KOPT-K1 (cell line): ENCODE results near the gene RABGAP1L.
"Not testable (repeated sequence)": the region's sequence is repeated elsewhere in the genome, so short reads cannot be mapped to it uniquely, and the experiment has no call there.

Experiments used
- H3K27ac ChIP-seq: fragments of 200-600 bp; sonication (generic); 2 replicates; pipeline ENCODE4 v1.5.1; 2016; ENCODE audit warnings: antibody characterized with exemption, mild to moderate bottlenecking, low read depth, low read length; ENCODE audit not compliant: poor library complexity, severe bottlenecking
- H3K36me3 ChIP-seq: fragments of 200-600 bp; sonication (generic); 2 replicates; pipeline ENCODE4 v1.5.1; 2017; ENCODE audit warnings: antibody characterized with exemption, mild to moderate bottlenecking, low read length, moderate library complexity; ENCODE audit not compliant: insufficient read depth
- H3K9me3 ChIP-seq: fragments of 200-600 bp; sonication (generic); 2 replicates; pipeline ENCODE4 v1.5.1; 2017; ENCODE audit warnings: antibody characterized with exemption, low read length, mild to moderate bottlenecking; ENCODE audit not compliant: insufficient read depth, poor library complexity, severe bottlenecking

The RABGAP1L gene

GRCh38 chr1:174230399-174230798, 71.1 kb downstream of the RABGAP1L start:
- Histone ChIP-seq H3K9me3 (no peaks in the 10 kb centered on the region), H3K36me3 (peaks cover 10% of the 10 kb centered on the region; the same call in 1 of the 2 replicates), H3K27ac (no peak overlapping the region)

- Histone ChIP-seq H3K9me3 (no peaks in the 10 kb centered on the region), H3K36me3 (peaks cover 10% of the 10 kb centered on the region; the same call in 1 of the 2 replicates), H3K27ac (no peak overlapping the region)
Measured at GRCh38 chr1:174232761-174233160, 73.4 kb downstream of the RABGAP1L start.

- not testable (repeated sequence) for H3K9me3 ChIP-seq, H3K27ac ChIP-seq, H3K36me3 ChIP-seq
Measured at GRCh38 chr1:174238845-174239501, 79.7 kb downstream of the RABGAP1L start.

- H3K9me3 ChIP-seq: no peaks in the 10 kb centered on the region
- no peak overlapping the region for H3K27ac ChIP-seq
- 0 out of 2 replicates have a peak, but pooled peaks cover under 1% of the 10 kb centered on the region for H3K36me3 ChIP-seq
Measured at GRCh38 chr1:174239541-174239940, 80.2 kb downstream of the RABGAP1L start.

- Histone ChIP-seq H3K9me3 (no peaks in the 10 kb centered on the region), H3K27ac (no peak overlapping the region), H3K36me3 (peaks cover 8% of the 10 kb centered on the region; the same call in 1 of the 2 replicates)
Measured at GRCh38 chr1:174242856-174243255, 83.5 kb downstream of the RABGAP1L start.

- H3K36me3 ChIP-seq: peaks cover 8% of the 10 kb centered on the region; the same call in 1 of the 2 replicates
- no peak overlapping the region for H3K27ac ChIP-seq
- no peaks in the 10 kb centered on the region for H3K9me3 ChIP-seq
Measured at GRCh38 chr1:174243451-174244000, 84.2 kb downstream of the RABGAP1L start.

GRCh38 chr1:174244017-174244416, 84.7 kb downstream of the RABGAP1L start:
- H3K36me3 ChIP-seq: peaks cover 8% of the 10 kb centered on the region; the same call in 1 of the 2 replicates
- no peak overlapping the region for H3K27ac ChIP-seq
- H3K9me3 ChIP-seq: no peaks in the 10 kb centered on the region

- Histone ChIP-seq H3K27ac (no peak overlapping the region), H3K9me3 (no peaks in the 10 kb centered on the region), H3K36me3 (peaks cover 8% of the 10 kb centered on the region)
Measured at GRCh38 chr1:174247472-174247871, 88.2 kb downstream of the RABGAP1L start.

GRCh38 chr1:174248041-174248440, 88.7 kb downstream of the RABGAP1L start:
- H3K36me3 ChIP-seq: peaks cover 8% of the 10 kb centered on the region

GRCh38 chr1:174256386-174256785, 97.1 kb downstream of the RABGAP1L start:
- not testable (repeated sequence) for H3K9me3 ChIP-seq, H3K36me3 ChIP-seq, H3K27ac ChIP-seq

More at GRCh38 chr1:174248041-174248440, 88.7 kb downstream of the RABGAP1L start:
- Histone ChIP-seq H3K27ac (no peak overlapping the region), H3K9me3 (no peaks in the 10 kb centered on the region)

- Histone ChIP-seq H3K36me3 (no peaks in the 10 kb centered on the region), H3K9me3 (no peaks in the 10 kb centered on the region), H3K27ac (no peak overlapping the region)
Measured at GRCh38 chr1:174258148-174258550, 98.8 kb downstream of the RABGAP1L start.

- no peaks in the 10 kb centered on the region for H3K9me3 ChIP-seq
- H3K36me3 ChIP-seq: no peaks in the 10 kb centered on the region
- no peak overlapping the region for H3K27ac ChIP-seq
Measured at GRCh38 chr1:174262349-174263241, 103.3 kb downstream of the RABGAP1L start.

GRCh38 chr1:174265282-174265681, 106.0 kb downstream of the RABGAP1L start:
- Histone ChIP-seq H3K27ac (no peak overlapping the region), H3K36me3 (no peaks in the 10 kb centered on the region), H3K9me3 (no peaks in the 10 kb centered on the region)

- Histone ChIP-seq H3K27ac (no peak overlapping the region), H3K36me3 (no peaks in the 10 kb centered on the region), H3K9me3 (no peaks in the 10 kb centered on the region)
Measured at GRCh38 chr1:174266476-174266875, 107.2 kb downstream of the RABGAP1L start.

GRCh38 chr1:174266991-174267612, 107.8 kb downstream of the RABGAP1L start:
- no peaks in the 10 kb centered on the region for H3K9me3 ChIP-seq
- H3K36me3 ChIP-seq: no peaks in the 10 kb centered on the region
- H3K27ac ChIP-seq: no peak overlapping the region
